HepG2 (cell line): ENCODE measurements around the gene TM4SF1. TPM values are rescaled to one million over a fixed set of nuclear protein-coding genes. Genes with fewer than 3 reads are reported as not detected.

ENCODE experiments used
- BRD4 ChIP-seq: sonication (generic); formaldehyde crosslinking; IDR thresholded peaks from 2 replicates; pipeline ENCODE4 v1.4.0; 2020; ENCODE audit warnings: missing genetic modification reagents
- CBFB ChIP-seq: sonication (generic); formaldehyde crosslinking; IDR thresholded peaks from 2 replicates; pipeline ENCODE4 v1.4.0; 2020; ENCODE audit warnings: missing genetic modification reagents
- ELF3 ChIP-seq: IDR thresholded peaks from 2 replicates; pipeline ENCODE4 v1.6.1; 2016; ENCODE audit warnings: missing genetic modification reagents, missing compliant biosample characterization
- FOXK1 ChIP-seq: sonication (generic); formaldehyde crosslinking; IDR thresholded peaks from 2 replicates; pipeline ENCODE4 v1.4.0; 2020; ENCODE audit warnings: low read depth, missing genetic modification reagents, borderline replicate concordance
- HNF4G ChIP-seq, 2 experiments: sonication (generic) in 1 of 2; formaldehyde crosslinking in 1 of 2; IDR thresholded peaks; 2 replicates each; pipeline versions ENCODE4 v1.4.0 to v1.6.1; 2011 to 2020; ENCODE audit warnings: borderline replicate concordance in 2 of 2, low read depth in 2 of 2, mild to moderate bottlenecking in 2 of 2, low read length in 1 of 2, missing genetic modification reagents in 1 of 2, moderate library complexity in 1 of 2
- NCOA5 ChIP-seq: sonication (generic); formaldehyde crosslinking; IDR thresholded peaks from 2 replicates; pipeline ENCODE4 v1.4.0; 2020; ENCODE audit warnings: missing genetic modification reagents
- POLR2A ChIP-seq, 2 experiments: IDR thresholded peaks; 2 replicates each; pipeline ENCODE4 v1.6.1; 2011; ENCODE audit warnings: low read depth in 2 of 2, low read length in 2 of 2, mild to moderate bottlenecking in 1 of 2, moderate library complexity in 1 of 2; ENCODE audit not compliant: insufficient read depth in 1 of 2
- RFX1 ChIP-seq: fragments of 450-650 bp; IDR thresholded peaks from 2 replicates; pipeline ENCODE4 v1.6.1; 2017
- TOE1 ChIP-seq: sonication (generic); formaldehyde crosslinking; IDR thresholded peaks from 2 replicates; pipeline ENCODE4 v1.4.0; 2020; ENCODE audit warnings: mild to moderate bottlenecking, missing genetic modification reagents
- XRCC5 ChIP-seq: fragments of 200-400 bp; formaldehyde crosslinking; optimal IDR thresholded peaks from 2 replicates; pipeline ENCODE3; 2017; ENCODE audit warnings: mild to moderate bottlenecking, low read length
- ZC3H4 ChIP-seq: sonication (generic); formaldehyde crosslinking; IDR thresholded peaks from 2 replicates; pipeline ENCODE4 v1.4.0; 2020; ENCODE audit warnings: missing genetic modification reagents, borderline replicate concordance
- ZFY ChIP-seq: sonication (generic); formaldehyde crosslinking; IDR thresholded peaks from 2 replicates; pipeline ENCODE4 v1.4.0; 2020; ENCODE audit warnings: missing genetic modification reagents
- ZNF124 ChIP-seq: sonication (generic); formaldehyde crosslinking; IDR thresholded peaks from 2 replicates; pipeline ENCODE4 v1.4.0; 2020; ENCODE audit warnings: missing genetic modification reagents
- ZNF326 ChIP-seq: sonication (generic); formaldehyde crosslinking; IDR thresholded peaks from 2 replicates; pipeline ENCODE4 v1.4.0; 2020; ENCODE audit warnings: missing genetic modification reagents, borderline replicate concordance
- ZNF7 ChIP-seq: IDR thresholded peaks from 2 replicates; pipeline ENCODE4 v1.6.1; 2016; ENCODE audit warnings: missing biosample characterization, missing genetic modification reagents
- ZSCAN21 ChIP-seq: sonication (generic); formaldehyde crosslinking; IDR thresholded peaks from 2 replicates; pipeline ENCODE4 v1.8.0; 2022; ENCODE audit warnings: mild to moderate bottlenecking, missing genetic modification reagents, moderate library complexity, borderline replicate concordance
- polyA plus RNA-seq, 8 experiments: library from polyadenylated mRNA; depleted of rRNA in 3 of 8; stranded (reverse) in 7 of 8; unstranded in 1 of 8; fragments of >200 nt; fragmentation: Illumina TruSeq in 4 of 8; extraction: Trizol in 4 of 8; gene quantifications; 2 replicates each; pipeline versions ENCODE4 v1.2.1 to v1.2.3, GENCODE V29; 2011 to 2016; ENCODE audit warnings: low read depth in 4 of 8, missing spikeins in 1 of 8, mixed read lengths in 1 of 8; ENCODE audit not compliant: insufficient read depth in 1 of 8
- total RNA-seq, 5 experiments: library from RNA; depleted of rRNA; stranded (reverse); fragments of >200 nt; fragmentation: Illumina TruSeq; extraction: Trizol; gene quantifications; 2 replicates each; pipeline ENCODE4 v1.2.3, GENCODE V29; 2016; ENCODE audit warnings: low read depth in 1 of 5
- TF ChIP-seq, protein P1 (sequence below): sonication (generic); formaldehyde crosslinking; IDR thresholded peaks from 2 replicates; pipeline ENCODE4 v1.9.0; 2022; ENCODE audit warnings: missing genetic modification reagents, mild to moderate bottlenecking, borderline replicate concordance
- TF ChIP-seq, protein P2 (sequence below): sonication (generic); formaldehyde crosslinking; IDR thresholded peaks from 2 replicates; pipeline ENCODE4 v1.9.0; 2021; ENCODE audit warnings: missing genetic modification reagents, mild to moderate bottlenecking, borderline replicate concordance
- TF ChIP-seq, protein P3 (sequence below): sonication (generic); formaldehyde crosslinking; IDR thresholded peaks from 2 replicates; pipeline ENCODE4 v1.4.0; 2020; ENCODE audit warnings: mild to moderate bottlenecking, low read depth, missing genetic modification reagents
- TF ChIP-seq, protein P4 (sequence below): sonication (generic); formaldehyde crosslinking; IDR thresholded peaks from 2 replicates; pipeline ENCODE4 v1.4.0; 2020; ENCODE audit warnings: missing genetic modification reagents
- TF ChIP-seq, protein P5 (sequence below): IDR thresholded peaks from 2 replicates; pipeline ENCODE4 v1.6.1; 2016; ENCODE audit warnings: low read depth
- TF ChIP-seq, protein P6 (sequence below): sonication (generic); formaldehyde crosslinking; IDR thresholded peaks from 2 replicates; pipeline ENCODE4 v1.5.0; 2020; ENCODE audit warnings: missing genetic modification reagents

TM4SF1 gene
- total and polyA plus RNA-seq, 2 of the 13 experiments (the other 11 are each of a cell fraction or from before 2014, with no cell fraction given), result 431 to 1,359 TPM

DNA sequence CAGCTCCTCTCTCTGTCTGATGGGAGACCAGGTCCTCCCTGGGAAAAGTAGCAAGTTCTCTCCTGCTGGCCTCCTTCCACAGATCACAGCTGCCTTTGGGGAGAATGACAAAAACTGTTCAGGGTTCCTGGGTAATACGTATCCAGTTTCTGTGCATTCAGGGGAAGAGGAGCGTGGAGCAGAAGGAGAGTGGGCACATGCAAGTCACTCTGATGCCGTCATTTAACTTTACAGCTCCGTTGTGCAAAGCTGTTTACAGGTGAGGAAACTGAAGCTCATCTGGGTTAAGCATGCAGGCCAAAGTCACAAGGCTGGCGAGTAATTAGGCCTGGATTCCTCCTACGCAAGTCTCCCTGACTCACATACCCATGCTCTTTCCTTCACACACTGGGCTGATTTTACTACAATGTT, 7.5 kb upstream of the TM4SF1 start (continued):
- TF ChIP-seq, protein P1, sequence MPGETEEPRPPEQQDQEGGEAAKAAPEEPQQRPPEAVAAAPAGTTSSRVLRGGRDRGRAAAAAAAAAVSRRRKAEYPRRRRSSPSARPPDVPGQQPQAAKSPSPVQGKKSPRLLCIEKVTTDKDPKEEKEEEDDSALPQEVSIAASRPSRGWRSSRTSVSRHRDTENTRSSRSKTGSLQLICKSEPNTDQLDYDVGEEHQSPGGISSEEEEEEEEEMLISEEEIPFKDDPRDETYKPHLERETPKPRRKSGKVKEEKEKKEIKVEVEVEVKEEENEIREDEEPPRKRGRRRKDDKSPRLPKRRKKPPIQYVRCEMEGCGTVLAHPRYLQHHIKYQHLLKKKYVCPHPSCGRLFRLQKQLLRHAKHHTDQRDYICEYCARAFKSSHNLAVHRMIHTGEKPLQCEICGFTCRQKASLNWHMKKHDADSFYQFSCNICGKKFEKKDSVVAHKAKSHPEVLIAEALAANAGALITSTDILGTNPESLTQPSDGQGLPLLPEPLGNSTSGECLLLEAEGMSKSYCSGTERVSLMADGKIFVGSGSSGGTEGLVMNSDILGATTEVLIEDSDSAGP (CRISPR knock-in tag), result no peak
- TF ChIP-seq ZFY (CRISPR knock-in tag) (peak; percentile 54; the same call in 1 of the 2 replicates), ZNF7 (CRISPR knock-in tag) (no peak), POLR2A (IDR thresholded peaks at IDR 0.05; ENCODE audit: insufficient read depth in 1 of 2, low read depth in 2 of 2, low read length in 2 of 2) (peak; percentile 63 to 71), ZNF326 (CRISPR knock-in tag) (no peak), TOE1 (CRISPR knock-in tag) (no peak), RFX1 (no peak), BRD4 (CRISPR knock-in tag) (no peak), ZNF124 (CRISPR knock-in tag) (no peak), ELF3 (peak; percentile 13; the same call in 1 of the 2 replicates), CBFB (CRISPR knock-in tag) (no peak), NCOA5 (CRISPR knock-in tag) (no peak), FOXK1 (CRISPR knock-in tag) (no peak), ZSCAN21 (no peak), ZC3H4 (CRISPR knock-in tag) (peak; percentile 97), HNF4G (IDR thresholded peaks at IDR 0.05; ENCODE audit: borderline replicate concordance, low read depth, low read length) (no peak), HNF4G (CRISPR knock-in tag; IDR thresholded peaks at IDR 0.05; ENCODE audit: borderline replicate concordance, low read depth) (no peak), XRCC5 (no peak)
- TF ChIP-seq, protein P2, sequence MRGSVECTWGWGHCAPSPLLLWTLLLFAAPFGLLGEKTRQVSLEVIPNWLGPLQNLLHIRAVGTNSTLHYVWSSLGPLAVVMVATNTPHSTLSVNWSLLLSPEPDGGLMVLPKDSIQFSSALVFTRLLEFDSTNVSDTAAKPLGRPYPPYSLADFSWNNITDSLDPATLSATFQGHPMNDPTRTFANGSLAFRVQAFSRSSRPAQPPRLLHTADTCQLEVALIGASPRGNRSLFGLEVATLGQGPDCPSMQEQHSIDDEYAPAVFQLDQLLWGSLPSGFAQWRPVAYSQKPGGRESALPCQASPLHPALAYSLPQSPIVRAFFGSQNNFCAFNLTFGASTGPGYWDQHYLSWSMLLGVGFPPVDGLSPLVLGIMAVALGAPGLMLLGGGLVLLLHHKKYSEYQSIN (CRISPR knock-in tag), result no peak
- TF ChIP-seq, protein P3, sequence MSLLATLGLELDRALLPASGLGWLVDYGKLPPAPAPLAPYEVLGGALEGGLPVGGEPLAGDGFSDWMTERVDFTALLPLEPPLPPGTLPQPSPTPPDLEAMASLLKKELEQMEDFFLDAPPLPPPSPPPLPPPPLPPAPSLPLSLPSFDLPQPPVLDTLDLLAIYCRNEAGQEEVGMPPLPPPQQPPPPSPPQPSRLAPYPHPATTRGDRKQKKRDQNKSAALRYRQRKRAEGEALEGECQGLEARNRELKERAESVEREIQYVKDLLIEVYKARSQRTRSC (CRISPR knock-in tag), result no peak
- TF ChIP-seq, protein P4, sequence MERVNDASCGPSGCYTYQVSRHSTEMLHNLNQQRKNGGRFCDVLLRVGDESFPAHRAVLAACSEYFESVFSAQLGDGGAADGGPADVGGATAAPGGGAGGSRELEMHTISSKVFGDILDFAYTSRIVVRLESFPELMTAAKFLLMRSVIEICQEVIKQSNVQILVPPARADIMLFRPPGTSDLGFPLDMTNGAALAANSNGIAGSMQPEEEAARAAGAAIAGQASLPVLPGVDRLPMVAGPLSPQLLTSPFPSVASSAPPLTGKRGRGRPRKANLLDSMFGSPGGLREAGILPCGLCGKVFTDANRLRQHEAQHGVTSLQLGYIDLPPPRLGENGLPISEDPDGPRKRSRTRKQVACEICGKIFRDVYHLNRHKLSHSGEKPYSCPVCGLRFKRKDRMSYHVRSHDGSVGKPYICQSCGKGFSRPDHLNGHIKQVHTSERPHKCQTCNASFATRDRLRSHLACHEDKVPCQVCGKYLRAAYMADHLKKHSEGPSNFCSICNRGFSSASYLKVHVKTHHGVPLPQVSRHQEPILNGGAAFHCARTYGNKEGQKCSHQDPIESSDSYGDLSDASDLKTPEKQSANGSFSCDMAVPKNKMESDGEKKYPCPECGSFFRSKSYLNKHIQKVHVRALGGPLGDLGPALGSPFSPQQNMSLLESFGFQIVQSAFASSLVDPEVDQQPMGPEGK (CRISPR knock-in tag), result no peak
- TF ChIP-seq, protein P5, sequence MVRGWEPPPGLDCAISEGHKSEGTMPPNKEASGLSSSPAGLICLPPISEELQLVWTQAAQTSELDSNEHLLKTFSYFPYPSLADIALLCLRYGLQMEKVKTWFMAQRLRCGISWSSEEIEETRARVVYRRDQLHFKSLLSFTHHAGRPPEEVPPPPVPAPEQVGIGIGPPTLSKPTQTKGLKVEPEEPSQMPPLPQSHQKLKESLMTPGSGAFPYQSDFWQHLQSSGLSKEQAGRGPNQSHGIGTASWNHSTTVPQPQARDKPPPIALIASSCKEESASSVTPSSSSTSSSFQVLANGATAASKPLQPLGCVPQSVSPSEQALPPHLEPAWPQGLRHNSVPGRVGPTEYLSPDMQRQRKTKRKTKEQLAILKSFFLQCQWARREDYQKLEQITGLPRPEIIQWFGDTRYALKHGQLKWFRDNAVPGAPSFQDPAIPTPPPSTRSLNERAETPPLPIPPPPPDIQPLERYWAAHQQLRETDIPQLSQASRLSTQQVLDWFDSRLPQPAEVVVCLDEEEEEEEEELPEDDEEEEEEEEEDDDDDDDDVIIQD (CRISPR knock-in tag), result no peak
- TF ChIP-seq, protein P6, sequence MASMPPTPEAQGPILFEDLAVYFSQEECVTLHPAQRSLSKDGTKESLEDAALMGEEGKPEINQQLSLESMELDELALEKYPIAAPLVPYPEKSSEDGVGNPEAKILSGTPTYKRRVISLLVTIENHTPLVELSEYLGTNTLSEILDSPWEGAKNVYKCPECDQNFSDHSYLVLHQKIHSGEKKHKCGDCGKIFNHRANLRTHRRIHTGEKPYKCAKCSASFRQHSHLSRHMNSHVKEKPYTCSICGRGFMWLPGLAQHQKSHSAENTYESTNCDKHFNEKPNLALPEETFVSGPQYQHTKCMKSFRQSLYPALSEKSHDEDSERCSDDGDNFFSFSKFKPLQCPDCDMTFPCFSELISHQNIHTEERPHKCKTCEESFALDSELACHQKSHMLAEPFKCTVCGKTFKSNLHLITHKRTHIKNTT, result no peak
